HG03175 (cell line): ENCODE data around the gene DHRSX.
"Not testable (repeated sequence)": the region's sequence is repeated elsewhere in the genome, so short reads cannot be mapped to it uniquely, and the experiment has no call there.

Experiments
- ATAC-seq: cut with Tn5 transposase; IDR thresholded peaks from one replicate; pipeline ENCODE4 v1.9.1; 2021; ENCODE audit warnings: mild to moderate bottlenecking, moderate library complexity; ENCODE audit not compliant: unreplicated experiment

The DHRSX gene

DNA sequence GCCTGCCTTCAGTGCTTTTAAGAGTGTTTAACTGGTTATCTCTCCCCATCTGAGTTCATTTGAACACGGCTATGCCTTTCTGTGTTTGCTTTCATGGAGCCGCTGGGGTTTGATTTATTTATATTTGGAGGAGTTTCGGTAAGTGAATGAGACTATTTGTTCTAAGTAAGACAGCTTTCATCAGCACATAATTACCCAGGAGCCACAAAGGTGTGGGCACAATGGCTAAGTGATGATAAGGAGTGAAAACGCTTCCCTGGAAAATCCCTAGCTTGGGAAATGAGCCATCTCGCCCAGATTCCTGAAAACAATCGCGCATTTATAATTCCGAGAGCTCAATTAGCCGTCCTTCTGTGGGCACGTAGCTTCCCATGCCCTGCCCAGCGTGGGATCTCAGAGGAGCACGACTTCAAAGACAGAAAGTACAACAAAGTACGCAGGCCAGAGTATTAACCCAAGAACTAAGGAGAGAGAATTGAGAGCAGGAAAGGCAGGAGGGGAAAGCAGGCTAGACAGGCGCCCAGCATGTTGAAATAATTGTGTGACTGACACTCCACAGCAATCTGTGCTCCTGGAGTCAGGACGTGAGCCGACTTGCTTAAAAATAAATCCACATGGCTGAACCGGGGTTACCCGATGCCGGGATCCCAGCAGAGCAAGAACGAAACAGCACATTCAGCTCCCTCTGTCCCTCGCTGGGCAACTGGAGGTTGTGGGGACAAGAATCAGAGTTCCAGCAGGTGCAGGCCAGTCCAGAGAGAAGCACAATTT is 99.0 kb downstream of the DHRSX start:
- ATAC-seq: no peak

DNA sequence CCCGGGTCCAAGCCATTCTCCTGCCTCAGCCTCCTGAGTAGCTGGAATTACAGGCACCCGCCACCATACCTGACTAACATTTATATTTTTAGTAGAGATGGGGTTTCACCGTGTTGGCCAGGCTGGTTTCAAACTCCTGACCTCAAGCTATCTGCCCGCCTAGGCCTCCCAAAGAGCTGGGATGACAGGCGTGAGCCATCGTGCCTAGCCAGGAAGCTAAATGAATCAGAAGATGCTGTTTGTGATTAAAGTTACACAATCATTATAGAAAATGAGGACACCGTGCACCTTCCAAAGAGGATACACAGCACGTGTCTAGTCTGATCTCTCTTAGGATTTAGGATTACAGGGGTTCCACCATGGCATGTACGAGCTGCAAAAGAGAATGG is 99.6 kb downstream of the DHRSX start:
- ATAC-seq: no peak

DNA sequence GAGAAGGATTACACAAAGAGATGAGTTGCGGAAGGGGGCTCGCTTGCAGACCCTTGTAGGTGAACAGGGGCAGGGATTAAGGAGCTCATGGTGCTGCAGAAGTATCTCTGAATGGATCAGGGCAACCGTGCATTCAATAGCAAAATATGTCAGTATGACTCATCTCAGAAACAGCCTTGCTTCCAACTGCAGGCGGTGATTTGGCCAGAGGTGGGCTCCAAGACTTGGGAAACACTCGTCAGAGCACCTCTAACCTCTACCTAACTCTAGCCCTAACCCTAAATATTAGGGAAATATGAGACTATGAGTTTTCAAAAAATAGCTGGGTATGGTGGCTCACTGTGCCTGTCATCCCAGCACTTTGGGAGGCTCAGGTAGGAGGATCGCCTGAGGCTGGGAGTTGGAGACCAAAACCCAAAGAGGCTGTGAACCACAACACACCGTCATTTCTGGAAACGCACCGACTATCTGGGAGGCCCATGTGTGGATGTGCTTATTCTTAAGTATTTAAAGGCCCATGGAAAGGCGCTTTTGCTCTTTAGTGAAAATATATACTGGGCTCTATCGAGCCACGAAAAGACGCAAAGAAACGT is 102.6 kb downstream of the DHRSX start:
- ATAC-seq: no peak

DNA sequence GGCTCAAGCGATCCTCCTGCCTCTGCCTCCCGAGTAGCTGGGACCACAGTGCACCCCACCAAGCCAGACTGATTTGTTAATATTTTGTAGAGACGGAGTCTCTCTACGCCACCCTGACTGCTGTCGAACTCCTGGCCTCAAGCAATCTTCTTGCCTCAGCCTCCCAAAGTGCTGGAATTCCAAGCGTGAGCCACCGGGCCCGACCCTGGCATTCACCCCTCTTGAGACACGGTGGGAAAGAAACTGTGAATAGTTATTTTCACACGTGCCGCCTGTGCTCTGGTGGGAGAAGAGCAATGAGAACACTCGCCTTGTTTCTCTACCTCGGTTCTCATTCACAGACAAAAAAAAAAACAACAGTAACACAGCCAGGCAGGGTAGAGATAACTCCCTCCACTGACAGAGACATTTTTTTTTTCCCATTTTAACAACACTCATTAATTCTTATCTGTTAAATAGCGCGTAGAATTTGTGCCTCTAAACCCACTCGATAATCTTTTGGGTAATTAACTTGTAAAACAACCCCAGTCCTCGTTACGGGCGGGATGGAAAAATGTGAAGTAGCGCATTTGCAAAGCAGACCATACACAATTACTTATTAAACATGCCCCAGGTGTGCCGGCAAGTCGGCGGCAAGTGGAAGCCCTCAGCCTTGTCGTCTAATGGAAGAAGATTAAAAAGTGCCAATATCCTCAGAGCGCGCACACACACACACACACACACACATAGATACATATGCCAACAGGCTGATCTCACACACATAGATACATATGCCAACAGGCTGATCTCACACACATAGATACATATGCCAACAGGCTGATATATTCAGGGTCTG is 103.3 kb downstream of the DHRSX start:
- ATAC-seq: no peak

DNA sequence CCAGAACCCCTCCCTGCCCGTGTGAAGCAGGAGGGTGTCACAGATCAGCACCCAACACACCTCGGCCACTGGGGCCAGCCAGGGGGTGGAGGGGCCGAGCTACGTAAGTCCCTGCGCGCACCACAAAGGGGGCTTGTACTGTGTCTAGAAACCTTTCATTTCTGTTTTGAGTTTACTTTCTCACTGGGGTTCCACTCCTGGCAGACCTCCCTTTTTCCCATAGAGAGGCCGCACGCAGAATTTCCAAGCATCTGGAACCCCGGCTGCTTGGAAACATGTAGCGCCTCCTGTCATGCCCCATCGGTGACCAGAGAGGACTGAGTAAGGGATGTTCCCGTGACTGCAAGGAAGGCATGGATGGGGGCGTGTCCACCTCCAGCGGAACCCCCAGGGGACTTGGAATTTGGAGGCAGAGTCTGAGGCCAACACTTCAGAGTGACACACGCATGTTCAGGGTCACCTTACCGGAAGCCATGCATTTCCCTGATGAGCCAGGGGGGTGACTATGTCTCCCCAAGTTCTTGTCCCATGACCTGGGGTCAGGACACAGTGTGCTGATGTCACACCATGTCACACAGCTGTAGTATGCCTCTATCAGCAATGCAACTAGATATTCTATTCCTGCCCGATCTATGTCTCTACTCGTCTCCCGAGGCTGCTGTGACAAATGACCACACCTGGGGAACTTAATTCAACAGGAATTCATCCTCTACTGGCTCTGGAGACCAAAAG is 105.3 kb downstream of the DHRSX start:
- ATAC-seq: no peak

DNA sequence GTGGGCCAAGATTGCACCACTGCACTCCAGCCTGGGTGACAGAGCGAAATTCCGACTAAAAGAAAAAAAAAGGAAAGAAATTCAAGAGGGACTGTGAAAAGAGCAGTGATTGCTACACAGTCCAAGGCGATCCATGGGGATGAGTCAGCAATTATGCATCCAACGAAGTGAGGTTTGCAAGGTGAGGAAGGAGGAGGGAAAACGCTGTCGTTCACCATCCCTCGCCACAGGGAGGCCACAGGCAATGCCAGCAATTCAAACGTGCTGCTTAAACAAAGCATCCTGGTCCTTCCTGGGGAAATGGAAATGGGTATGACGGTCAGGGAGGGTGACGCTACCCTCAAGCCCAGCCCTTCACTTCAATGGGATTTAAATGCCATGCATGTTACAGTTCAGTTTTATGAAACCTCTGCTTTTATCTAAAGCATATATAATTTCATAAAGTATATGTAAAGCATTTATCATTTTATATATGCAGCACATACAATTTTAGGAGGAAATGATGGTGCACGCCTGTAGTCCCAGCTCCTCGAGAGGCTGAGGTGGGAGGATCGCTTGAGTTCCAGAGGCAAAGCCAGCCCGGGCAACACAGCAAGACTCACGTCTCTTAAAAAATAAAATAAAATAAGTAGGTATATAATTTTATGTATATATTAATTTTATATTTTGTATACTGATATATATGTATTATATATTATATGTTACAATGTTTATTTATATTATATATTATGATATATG is 108.7 kb downstream of the DHRSX start:
- ATAC-seq: no peak

DNA sequence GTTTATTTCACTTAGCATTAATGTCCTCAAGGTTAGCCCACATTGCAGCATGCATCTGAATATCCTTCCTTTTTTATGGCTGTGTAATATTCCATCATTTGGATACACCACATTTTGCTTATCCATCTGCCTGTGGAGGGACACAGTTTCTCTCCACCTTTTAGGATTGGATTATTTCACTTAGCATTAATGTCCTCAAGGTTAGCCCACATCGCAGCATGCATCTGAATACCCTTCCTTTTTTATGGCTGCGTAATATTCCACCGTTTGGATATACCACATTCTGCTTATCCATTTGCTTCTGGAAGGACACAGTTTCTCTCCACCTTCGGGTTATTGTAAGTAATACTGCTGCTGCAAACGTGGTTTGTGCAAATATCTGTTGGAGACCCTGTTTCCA is 110.0 kb downstream of the DHRSX start:
- no peak for ATAC-seq

DNA sequence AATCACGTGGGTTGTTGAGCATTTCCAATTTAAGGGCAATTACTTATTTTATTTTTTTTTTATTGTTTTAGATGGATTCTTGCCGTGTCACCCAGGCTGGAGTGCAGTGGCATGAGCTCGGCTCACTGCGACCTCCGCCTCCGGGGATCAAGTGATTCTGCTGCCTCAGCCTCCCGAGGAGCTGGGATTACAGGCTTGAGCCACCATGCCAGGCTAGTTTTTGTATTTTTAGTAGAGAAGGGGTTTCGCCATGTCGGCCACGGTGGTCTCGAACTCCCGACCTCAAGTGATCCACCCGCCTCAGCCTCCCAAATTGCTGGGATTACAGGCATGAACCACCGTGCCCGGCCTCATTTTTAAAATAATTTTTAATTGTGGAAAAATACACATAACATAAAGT is 111.0 kb downstream of the DHRSX start:
- not testable (repeated sequence) for ATAC-seq

DNA sequence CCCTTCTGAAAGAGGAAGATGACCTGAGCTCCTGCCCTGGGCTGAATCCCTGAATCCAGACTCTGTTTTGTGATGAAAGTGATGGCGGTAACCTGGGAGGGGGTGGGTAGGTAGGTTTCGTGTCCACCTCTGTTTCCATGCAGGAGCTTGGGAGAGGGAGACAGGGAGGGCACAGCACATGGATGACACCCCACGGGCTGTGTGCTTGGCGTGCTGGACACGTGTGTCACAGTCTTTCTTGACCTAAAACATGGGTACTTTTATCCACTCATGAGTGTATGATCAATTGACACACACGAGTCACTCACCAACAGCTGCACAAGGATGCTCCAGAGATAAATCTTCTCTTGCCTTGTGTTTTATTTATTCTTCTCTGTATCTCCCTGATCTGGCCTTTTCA is 111.5 kb downstream of the DHRSX start:
- ATAC-seq: no peak

DNA sequence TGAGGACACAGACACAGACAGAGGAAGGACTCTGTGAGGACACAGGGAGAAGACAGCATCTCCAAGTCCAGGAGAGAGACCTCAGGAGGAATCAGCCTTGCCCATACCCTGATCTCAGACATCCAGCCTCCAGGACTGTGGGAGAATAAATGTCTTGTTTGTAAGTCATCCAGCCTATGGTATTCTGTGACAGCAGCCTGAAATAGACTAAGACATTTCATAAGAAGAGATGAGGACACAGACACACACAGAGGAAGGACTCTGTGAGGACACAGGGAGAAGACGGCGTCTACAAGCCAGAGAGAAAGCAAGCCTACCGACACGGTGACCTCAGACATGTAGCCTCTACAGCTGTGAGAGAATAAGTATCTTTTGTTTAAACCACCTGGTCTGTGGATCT is 112.1 kb downstream of the DHRSX start:
- ATAC-seq: no peak

DNA sequence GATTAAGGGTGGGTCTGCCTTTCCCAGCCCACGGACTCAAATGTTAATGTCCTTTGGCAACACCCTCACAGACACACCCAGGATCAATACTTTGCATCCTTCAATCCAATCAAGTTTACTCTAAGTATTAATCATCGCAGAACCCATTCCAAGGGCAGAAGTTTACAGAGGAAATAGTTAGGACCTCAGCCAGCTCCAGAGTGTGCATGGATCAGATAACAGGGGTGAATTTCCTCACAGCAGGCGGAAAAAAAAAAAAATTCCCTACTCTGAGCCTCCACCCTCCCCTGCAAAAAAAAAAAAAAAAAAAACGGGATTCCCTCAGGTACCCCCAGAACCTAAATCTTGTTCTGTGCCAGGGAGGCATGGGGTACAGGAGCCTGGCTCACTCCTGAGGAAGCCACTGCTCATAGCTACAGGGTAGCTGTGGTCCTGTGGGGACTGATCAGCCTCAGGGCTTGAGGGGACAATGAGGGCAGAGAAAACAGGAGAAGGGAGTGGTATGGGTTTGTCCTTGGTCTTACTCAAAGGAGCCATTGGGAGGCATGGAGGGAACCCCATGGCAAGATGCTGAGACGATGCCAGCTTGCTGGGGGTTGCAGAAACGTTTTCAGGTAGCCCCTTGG is 113.0 kb downstream of the DHRSX start:
- ATAC-seq: no peak

DNA sequence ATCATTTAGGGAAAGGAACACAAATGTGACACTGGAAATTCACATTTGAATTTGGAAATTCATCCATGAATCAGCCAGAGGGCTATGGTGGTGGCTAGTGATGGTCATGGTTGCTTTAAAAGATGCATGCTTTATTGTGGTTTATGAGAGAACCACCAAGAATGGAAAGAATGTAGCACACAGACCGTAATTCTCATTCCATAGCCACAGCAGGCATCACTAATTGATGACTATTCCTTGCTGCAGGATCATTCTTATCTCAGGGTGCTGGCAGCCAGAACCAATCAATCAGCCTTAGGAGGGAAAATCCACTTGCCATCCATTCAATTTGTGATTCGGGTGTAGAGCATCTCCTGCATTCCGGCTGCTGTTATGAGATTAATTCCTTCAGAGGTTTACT is 115.6 kb downstream of the DHRSX start:
- no peak for ATAC-seq

DNA sequence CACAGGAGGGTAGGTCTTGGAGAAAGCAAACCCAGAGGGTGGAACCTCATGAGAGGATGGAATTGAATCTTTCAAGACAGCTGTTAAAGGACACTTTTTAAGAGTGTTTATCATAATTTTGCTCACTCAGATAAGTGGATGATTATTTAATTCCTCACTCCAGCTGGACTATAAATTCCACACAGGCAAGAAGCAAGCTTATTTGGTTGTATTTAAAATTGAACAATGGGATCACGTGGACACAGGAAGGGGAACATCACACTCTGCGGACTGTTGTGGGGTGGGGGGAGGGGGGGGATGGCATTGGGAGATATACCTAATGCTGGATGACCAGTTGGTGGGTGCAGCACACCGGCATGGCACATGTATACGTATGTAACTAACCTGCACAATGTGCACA is 116.3 kb downstream of the DHRSX start:
- ATAC-seq: no peak

DNA sequence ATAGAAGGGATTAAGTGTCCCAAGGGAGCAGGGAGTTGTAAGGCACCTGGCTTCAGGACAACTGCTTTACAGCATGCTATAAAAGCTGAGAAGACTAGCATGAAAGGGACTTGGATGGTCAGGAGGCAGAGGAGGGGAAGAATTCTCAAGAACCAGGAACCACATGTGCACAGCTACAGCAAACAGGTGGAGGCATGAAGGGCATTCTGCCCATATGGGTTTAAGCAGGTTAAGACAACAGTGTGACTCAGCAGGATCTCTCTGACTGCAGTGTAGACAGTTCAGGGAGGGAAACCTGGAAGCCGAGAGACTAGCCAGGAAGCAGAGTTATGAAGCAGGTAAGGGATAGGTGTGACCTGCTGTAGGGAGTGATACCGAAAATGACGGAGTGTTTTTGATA is 117.0 kb downstream of the DHRSX start:
- no peak for ATAC-seq

DNA sequence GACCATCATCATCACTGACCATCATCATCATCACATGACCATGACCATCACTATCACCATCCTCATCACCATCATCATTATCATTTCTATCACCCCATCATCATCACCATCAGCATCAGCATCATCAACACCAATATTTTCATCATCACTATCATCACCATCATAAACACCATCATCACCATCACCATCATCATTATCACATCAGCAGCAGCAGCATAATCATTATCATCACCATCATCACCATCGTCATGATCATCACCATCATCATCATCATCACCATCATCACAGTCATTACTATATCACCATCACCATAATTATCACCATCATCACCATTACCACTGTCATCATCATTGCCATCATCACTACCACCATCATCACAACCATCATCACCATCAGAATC is 117.6 kb downstream of the DHRSX start:
- ATAC-seq: no peak

DNA sequence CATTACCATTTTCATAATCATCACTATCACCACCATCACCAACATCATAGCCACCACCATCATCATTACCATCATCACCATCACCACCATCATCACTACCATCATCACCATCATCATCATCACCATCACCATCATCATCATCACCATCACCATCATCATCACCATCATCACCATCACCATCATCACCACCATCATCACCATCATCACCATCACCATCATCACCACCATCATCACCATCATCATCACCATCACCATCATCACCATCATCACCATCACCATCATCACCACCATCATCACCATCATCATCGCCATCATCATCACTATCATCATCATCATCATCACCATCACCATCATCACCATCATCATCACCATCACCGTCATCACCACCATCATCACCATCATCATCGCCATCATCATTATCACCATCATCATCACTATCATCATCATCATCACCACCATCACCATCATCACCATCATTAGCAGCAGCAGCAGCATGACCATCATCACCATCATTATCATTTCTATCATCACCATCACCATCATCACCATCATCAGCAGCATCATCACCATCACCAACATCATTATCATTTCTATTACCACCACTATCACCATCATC is 118.2 kb downstream of the DHRSX start:
- not testable (repeated sequence) for ATAC-seq

DNA sequence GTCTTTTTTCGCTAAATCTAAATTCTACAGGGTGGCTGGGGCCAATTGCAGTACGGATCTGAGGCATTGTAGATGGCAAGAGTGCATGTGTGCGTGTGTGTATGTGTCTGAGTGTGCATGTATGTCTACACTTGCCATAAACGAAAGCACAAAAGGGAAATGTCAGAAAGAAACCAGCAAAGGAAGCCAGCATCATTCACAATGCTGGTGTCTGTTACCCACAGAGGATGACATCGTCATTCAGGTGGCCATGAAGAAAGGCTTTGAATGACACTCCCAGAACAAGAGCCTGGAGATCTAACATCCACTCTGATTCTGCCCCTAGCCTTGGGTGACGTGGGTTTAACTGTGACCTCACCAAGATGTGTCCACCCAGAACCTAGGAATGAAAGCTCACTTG is 124.6 kb downstream of the DHRSX start:
- ATAC-seq: no peak

DNA sequence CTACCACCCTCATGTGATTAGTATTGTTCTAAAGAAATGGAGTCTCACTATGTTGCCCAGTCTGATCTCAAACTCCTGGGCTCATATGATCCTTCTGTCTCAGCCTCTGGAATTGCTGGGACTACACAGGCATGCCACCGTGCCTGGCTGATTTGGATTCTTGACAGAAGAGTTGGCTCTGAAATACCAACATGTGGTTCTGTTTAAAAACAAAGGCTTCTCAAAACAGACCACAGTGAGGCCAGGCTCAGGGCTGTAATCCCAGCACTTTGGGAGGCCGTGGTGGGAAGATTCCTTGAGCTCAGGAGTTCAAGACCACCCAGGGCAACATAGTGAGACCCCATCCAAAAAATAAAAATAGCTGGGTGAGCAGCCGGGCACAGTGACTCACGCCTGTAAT is 126.7 kb downstream of the DHRSX start:
- ATAC-seq: no peak

DNA sequence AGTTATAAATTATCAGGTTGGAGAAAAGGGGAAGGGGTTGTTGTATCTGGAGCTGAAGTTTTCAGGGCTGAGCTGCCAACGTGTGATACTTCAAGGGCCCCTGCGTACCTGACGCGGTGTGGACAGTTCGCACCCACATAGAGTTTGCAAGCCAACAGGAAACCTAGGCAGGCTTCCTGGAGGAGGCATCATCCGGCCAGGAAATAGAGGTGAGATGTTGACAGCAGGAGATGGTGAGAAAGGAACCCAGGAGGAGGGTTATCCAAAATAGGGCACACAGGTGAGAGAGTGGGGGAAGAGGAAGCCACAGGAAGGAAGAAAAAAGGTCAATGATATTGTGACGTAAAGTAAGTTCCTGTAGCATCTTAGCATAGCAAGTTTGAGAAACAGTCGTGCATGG is 127.2 kb downstream of the DHRSX start:
- no peak for ATAC-seq
